Left ventricle myocardium inferior (tissue), 1 donor: Measurements from ENCODE around the gene MAGEB3. TPM values are rescaled to one million over a fixed set of nuclear protein-coding genes. Genes with fewer than 3 reads are reported as not detected.

Source experiments
- DNase-seq: peaks from one replicate; pipeline ENCODE4 v3.0.0-alpha.2; 2020
- H3K27ac ChIP-seq: fragments of 200-600 bp; replicated peaks from 2 replicates; pipeline ENCODE4 v1.8.0; 2021
- H3K27me3 ChIP-seq: fragments of 200-600 bp; 2 replicates; pipeline ENCODE4 v1.8.0; 2021; ENCODE audit warnings: low read depth
- H3K36me3 ChIP-seq: fragments of 200-600 bp; 2 replicates; pipeline ENCODE4 v1.8.0; 2021
- H3K4me1 ChIP-seq: fragments of 200-600 bp; 2 replicates; pipeline ENCODE4 v1.8.0; 2021
- H3K4me3 ChIP-seq: fragments of 200-600 bp; 2 replicates; pipeline ENCODE4 v1.8.0; 2021; ENCODE audit warnings: mild to moderate bottlenecking, moderate library complexity
- H3K9me3 ChIP-seq: fragments of 200-600 bp; replicated peaks from 2 replicates; pipeline ENCODE4 v1.8.0; 2021
- intact Hi-C: fragments of 100-400 bp; cut with micrococcal nuclease; formaldehyde crosslinking; loops from one replicate; pipeline ENCODE4 v1.11.0; 2022
- total RNA-seq: library from RNA; stranded (reverse); fragmentation: NEBNext Ultra II Directional; extraction: Animal tissue kit (Norgen Biotek cat#: 25700); gene quantifications from one replicate; pipeline ENCODE4 v1.2.1, GENCODE V29; 2021
- TF ChIP-seq, protein P1 (sequence below): fragments of 200-600 bp; IDR thresholded peaks from 2 replicates; pipeline ENCODE4 v1.8.0; 2021; ENCODE audit warnings: antibody characterized with exemption, mild to moderate bottlenecking, borderline replicate concordance
- donor health status: DM: no; HTN: yes; CAD: no; lungs with severe emphysema.

Gene MAGEB3
- total RNA-seq, 1 donor from 2014 or later = not detected

DNA sequence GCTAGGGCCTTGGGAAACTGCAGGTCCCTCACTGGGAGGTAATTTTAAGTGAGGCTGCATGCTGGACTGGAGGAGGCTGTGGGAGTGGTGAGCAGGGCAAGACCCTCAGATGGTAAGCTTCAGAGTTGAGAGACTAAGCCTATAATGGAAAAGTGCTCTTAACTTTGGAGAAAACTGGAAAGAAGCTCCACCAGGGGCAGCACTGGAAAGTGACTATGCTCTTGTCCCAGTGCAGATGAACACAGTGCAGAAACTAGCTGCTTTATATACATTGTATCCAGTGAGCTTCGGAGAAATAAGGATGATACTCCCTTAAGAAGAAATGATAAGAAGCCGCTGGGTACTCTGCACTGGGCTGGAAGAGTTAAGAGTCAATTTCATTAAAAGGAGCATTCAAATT is 18.3 kb upstream of the MAGEB3 start:
- Histone ChIP-seq H3K36me3 (no peaks in the 10 kb centered on the region), H3K9me3 (no peaks in the 10 kb centered on the region), H3K4me1 (no peaks in the 10 kb centered on the region), H3K27me3 (no peaks in the 10 kb centered on the region), H3K27ac (no peak overlapping the region), H3K4me3 (no peak overlapping the region)
- TF ChIP-seq, protein P1, sequence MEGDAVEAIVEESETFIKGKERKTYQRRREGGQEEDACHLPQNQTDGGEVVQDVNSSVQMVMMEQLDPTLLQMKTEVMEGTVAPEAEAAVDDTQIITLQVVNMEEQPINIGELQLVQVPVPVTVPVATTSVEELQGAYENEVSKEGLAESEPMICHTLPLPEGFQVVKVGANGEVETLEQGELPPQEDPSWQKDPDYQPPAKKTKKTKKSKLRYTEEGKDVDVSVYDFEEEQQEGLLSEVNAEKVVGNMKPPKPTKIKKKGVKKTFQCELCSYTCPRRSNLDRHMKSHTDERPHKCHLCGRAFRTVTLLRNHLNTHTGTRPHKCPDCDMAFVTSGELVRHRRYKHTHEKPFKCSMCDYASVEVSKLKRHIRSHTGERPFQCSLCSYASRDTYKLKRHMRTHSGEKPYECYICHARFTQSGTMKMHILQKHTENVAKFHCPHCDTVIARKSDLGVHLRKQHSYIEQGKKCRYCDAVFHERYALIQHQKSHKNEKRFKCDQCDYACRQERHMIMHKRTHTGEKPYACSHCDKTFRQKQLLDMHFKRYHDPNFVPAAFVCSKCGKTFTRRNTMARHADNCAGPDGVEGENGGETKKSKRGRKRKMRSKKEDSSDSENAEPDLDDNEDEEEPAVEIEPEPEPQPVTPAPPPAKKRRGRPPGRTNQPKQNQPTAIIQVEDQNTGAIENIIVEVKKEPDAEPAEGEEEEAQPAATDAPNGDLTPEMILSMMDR = no peak
- DNase-seq = no peak
- intact Hi-C loops = no loop called here

DNA sequence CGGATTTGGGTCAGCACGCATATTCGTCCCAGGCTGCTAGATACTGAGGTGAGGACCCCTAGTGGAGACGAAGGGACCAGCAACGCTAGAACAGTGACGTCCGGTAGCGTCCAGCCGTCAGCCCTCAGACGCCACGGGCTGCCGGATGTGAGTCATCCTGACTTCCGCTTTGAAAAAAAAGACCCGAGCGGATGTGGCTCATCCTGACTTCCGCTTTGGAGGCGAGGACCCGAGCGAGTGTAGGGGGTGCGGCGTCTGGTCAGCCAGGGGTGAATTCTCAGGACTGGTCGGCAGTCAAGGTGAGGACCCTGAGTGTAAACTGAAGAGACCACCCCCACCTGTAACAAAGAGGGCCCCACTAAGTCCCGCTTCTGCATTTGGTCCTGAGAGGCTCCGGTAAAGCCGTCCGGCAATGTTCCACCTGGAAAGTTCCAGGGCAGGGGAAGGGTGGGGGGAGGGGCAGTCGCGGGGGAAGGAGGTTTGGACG is 15.1 kb upstream of the MAGEB3 start, which contains the start of gene MAGEB2:
Gene MAGEB2 (plus strand): TSS at position 207 of the 487 bp plus-strand sequence. CDS start 3,018 bp downstream, outside the sequence.
- H3K9me3 ChIP-seq = no peaks in the 10 kb centered on the region
- H3K4me3 ChIP-seq = no peak within 1 kb of the TSS
- no peak within 1 kb of the TSS for H3K27ac ChIP-seq
- H3K36me3 ChIP-seq = no peaks in the 10 kb centered on the region
- H3K4me1 ChIP-seq = no peaks in the 10 kb centered on the region
- no peak for DNase-seq
- TF ChIP-seq, protein P1 = no peak
- H3K27me3 ChIP-seq = no peaks in the 10 kb centered on the region
- intact Hi-C loops = no loop called here

DNA sequence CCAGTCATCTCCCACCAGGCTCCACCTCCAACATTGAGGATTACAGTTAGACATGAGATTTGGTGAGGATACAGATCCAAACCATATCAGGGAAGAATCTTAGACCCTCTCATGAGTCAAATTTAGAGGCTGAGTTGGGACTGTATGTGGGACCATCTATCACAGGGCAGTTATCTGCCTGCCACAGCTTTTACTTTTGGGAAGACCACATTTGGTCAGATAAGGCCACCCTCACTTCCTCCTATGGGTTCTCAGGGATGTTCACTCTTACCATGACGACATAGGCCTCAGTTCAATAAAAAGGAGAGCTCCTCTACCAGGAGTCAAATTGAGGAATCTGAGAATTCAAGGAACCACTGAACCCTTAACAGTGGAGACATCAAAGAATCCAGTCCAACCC is 13.0 kb upstream of the MAGEB3 start:
- Histone ChIP-seq H3K4me1 (no peaks in the 10 kb centered on the region), H3K4me3 (no peak overlapping the region), H3K27ac (no peak overlapping the region), H3K9me3 (no peaks in the 10 kb centered on the region), H3K36me3 (no peaks in the 10 kb centered on the region), H3K27me3 (no peaks in the 10 kb centered on the region)
- TF ChIP-seq, protein P1 = no peak
- intact Hi-C loops = no loop called here
- DNase-seq = no peak

DNA sequence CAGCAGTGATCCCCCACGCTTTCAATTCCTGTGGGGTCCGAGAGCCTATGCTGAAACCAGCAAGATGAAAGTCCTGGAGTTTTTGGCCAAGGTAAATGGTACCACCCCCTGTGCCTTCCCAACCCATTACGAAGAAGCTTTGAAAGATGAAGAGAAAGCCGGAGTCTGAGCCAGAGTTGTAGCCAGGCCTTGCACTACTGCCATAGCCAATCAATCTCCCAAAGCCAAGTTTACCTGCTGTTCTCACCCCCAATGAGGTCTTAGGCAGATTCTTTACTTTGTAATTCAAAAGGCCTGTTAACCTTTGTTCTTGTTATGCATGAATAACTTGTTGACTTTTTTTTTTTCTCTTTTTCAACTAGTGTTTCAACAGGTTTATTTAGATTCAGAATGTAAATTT is 11.1 kb upstream of the MAGEB3 start:
- no peak overlapping the region for H3K27ac ChIP-seq
- TF ChIP-seq, protein P1 = no peak
- no peak overlapping the region for H3K4me3 ChIP-seq
- DNase-seq = no peak
- no peaks in the 10 kb centered on the region for H3K27me3 ChIP-seq
- H3K36me3 ChIP-seq = no peaks in the 10 kb centered on the region
- H3K9me3 ChIP-seq = no peaks in the 10 kb centered on the region
- intact Hi-C loops = no loop called here
- H3K4me1 ChIP-seq = no peaks in the 10 kb centered on the region

DNA sequence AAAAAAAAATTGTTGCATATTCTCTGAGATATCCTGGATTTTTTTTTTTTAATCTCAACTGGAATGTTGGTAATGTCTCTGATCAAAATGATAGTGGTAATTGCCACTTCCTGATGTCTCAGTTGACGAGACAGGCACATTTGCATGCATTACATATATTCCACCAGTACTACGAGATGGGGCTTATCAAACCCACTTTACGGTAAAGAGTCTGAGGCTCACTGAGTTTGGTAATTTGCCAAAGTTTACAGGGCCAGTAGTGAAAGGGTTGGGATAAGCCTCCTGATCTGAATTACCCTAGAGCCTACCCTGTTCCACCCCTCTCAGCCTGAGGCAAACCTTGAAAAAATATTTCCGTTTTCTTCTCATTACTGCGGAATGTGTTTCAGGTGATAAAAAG is 9.8 kb upstream of the MAGEB3 start:
- Histone ChIP-seq H3K27ac (no peak overlapping the region), H3K4me3 (no peak overlapping the region), H3K36me3 (no peaks in the 10 kb centered on the region), H3K27me3 (no peaks in the 10 kb centered on the region), H3K9me3 (no peaks in the 10 kb centered on the region), H3K4me1 (no peaks in the 10 kb centered on the region)
- TF ChIP-seq, protein P1 = no peak
- intact Hi-C loops = no loop called here
- DNase-seq = no peak
